HepG2 (cell line): ENCODE measurements around the gene PIM3. TPM values are rescaled to one million over a fixed set of nuclear protein-coding genes. Genes with fewer than 3 reads are reported as not detected.

Experiments used
- ATAC-seq: fragments of 200-7000 bp; cut with Tn5 transposase; 3 replicates; pipeline ENCODE4 v1.9.1; 2020; ENCODE audit warnings: mild to moderate bottlenecking, moderate library complexity
- BruUV-seq: library from RNA; stranded (reverse); fragments of 400-500 nt; replicated peaks from 2 replicates; lab custom pipeline; 2021; lab: Mats Ljungman, UMichigan
- CTCF ChIA-PET: fragments of 300-600 bp; formaldehyde crosslinking; extraction: SDS; loops from one replicate; lab custom pipeline; 2021; ENCODE audit warnings: low total read pairs, inconsistent platforms, low intra/inter-chr PET ratio; lab: Yijun Ruan, JAX
- POLR2A ChIA-PET: fragments of 350-600 bp; sonication (Branson Sonifier 250); formaldehyde crosslinking; loops from one replicate; lab custom pipeline; 2020; ENCODE audit warnings: antibody characterized with exemption, inconsistent platforms; lab: Yijun Ruan, JAX
- DNase-seq: peaks from one replicate; pipeline ENCODE4 v3.0.0-alpha.2; 2015; ENCODE audit warnings: low spot score
- FAIRE-seq: peaks from 3 replicates; lab custom pipeline; 2011; peaks lifted over from hg19 to GRCh38; lab: Jason Lieb, UNC
- H2AFZ ChIP-seq: one replicate; pipeline ENCODE4 v1.6.1; 2011; ENCODE audit warnings: low read length, inconsistent platforms
- H3K27ac ChIP-seq: fragments of 300-600 bp; 3 replicates; pipeline ENCODE4 v1.8.0; 2011; ENCODE audit warnings: mixed run types, mild to moderate bottlenecking, mixed read lengths, low read length, inconsistent platforms; ENCODE audit not compliant: insufficient read depth; ENCODE audit errors: extremely low read length
- H3K27me3 ChIP-seq, 2 experiments: fragments of 200-600 bp in 1 of 2; 2 replicates in 1 of 2; 3 replicates in 1 of 2; pipeline versions ENCODE4 v1.6.0 to v1.8.0; 2011; ENCODE audit warnings: low read length in 2 of 2, mild to moderate bottlenecking in 2 of 2, moderate library complexity in 2 of 2, inconsistent platforms in 1 of 2; ENCODE audit not compliant: insufficient read depth in 2 of 2, control insufficient read depth in 1 of 2
- H3K36me3 ChIP-seq, 2 experiments: fragments of 200-600 bp in 1 of 2; replicated peaks in 1 of 2; 2 replicates in 1 of 2; 3 replicates in 1 of 2; pipeline versions ENCODE4 v1.5.1 to v1.8.0; 2011; ENCODE audit warnings: low read length in 2 of 2, inconsistent platforms in 1 of 2; ENCODE audit not compliant: insufficient read depth in 2 of 2, control insufficient read depth in 1 of 2
- H3K4me1 ChIP-seq: 2 replicates; pipeline ENCODE4 v1.5.1; 2012; ENCODE audit warnings: low read length, inconsistent platforms; ENCODE audit not compliant: insufficient read depth
- H3K4me2 ChIP-seq: 2 replicates; pipeline ENCODE4 v1.6.0; 2011; ENCODE audit warnings: low read depth, low read length, inconsistent platforms
- H3K4me3 ChIP-seq, 3 experiments: fragments of 200-600 bp in 1 of 3; sonication (generic), shearing (Covaris generic) in 1 of 3; replicated peaks in 1 of 3; 2 replicates each; pipeline ENCODE4 v1.5.1; 2011 to 2016; ENCODE audit warnings: low read length in 3 of 3, inconsistent platforms in 2 of 3, low read depth in 2 of 3, mild to moderate bottlenecking in 2 of 3, control low read depth in 1 of 3, mixed read lengths in 1 of 3; ENCODE audit not compliant: insufficient read depth in 1 of 3
- H3K79me2 ChIP-seq: one replicate; pipeline ENCODE4 v1.6.1; 2011; ENCODE audit warnings: low read length, inconsistent platforms; ENCODE audit not compliant: insufficient read depth
- H3K9ac ChIP-seq: 2 replicates; pipeline ENCODE4 v1.6.0; 2011; ENCODE audit warnings: mild to moderate bottlenecking, low read depth, low read length, inconsistent platforms; ENCODE audit not compliant: insufficient read depth
- H3K9me3 ChIP-seq: 2 replicates; pipeline ENCODE4 v1.5.1; 2012; ENCODE audit warnings: mild to moderate bottlenecking, low read length
- H4K20me1 ChIP-seq: 2 replicates; pipeline ENCODE4 v1.6.0; 2011; ENCODE audit warnings: inconsistent platforms, mild to moderate bottlenecking, low read length, moderate library complexity; ENCODE audit not compliant: insufficient read depth
- ATM ChIP-seq: fragments of 450-650 bp; IDR thresholded peaks from 2 replicates; pipeline ENCODE4 v1.7.1; 2017; ENCODE audit warnings: mild to moderate bottlenecking, borderline replicate concordance
- ETS1 ChIP-seq: sonication (generic); formaldehyde crosslinking; IDR thresholded peaks from 2 replicates; pipeline ENCODE4 v1.4.0; 2020; ENCODE audit warnings: missing genetic modification reagents
- HNF1A ChIP-seq, 2 experiments: sonication (generic) in 1 of 2; formaldehyde crosslinking in 1 of 2; IDR thresholded peaks; 2 replicates each; pipeline versions ENCODE4 v1.4.0 to v1.6.1; 2016 to 2020; ENCODE audit warnings: borderline replicate concordance in 1 of 2, low read depth in 1 of 2, mild to moderate bottlenecking in 1 of 2, missing genetic modification reagents in 1 of 2
- HNRNPLL ChIP-seq: fragments of 200-400 bp; formaldehyde crosslinking; IDR thresholded peaks from 2 replicates; pipeline ENCODE4 v1.6.1; 2017; ENCODE audit warnings: mild to moderate bottlenecking, low read depth, low read length; ENCODE audit not compliant: poor library complexity, severe bottlenecking
- LRRFIP1 ChIP-seq: sonication (generic); formaldehyde crosslinking; conservative IDR thresholded peaks from 2 replicates; pipeline ENCODE4 v1.4.0; 2020; ENCODE audit warnings: missing genetic modification reagents
- MAF1 ChIP-seq: sonication (generic); formaldehyde crosslinking; IDR thresholded peaks from 2 replicates; pipeline ENCODE4 v1.5.0; 2020; ENCODE audit warnings: missing genetic modification reagents, borderline replicate concordance
- NCOA5 ChIP-seq: sonication (generic); formaldehyde crosslinking; IDR thresholded peaks from 2 replicates; pipeline ENCODE4 v1.4.0; 2020; ENCODE audit warnings: missing genetic modification reagents
- ZKSCAN1 ChIP-seq: fragments of 150-350 bp; IDR thresholded peaks from 2 replicates; pipeline ENCODE4 v1.6.1; 2014; ENCODE audit warnings: low read length
- ZMYM4 ChIP-seq: sonication (generic); formaldehyde crosslinking; IDR thresholded peaks from 2 replicates; pipeline ENCODE4 v1.8.1; 2023; ENCODE audit warnings: mild to moderate bottlenecking, missing genetic modification reagents
- ZNF432 ChIP-seq: sonication (generic); formaldehyde crosslinking; IDR thresholded peaks from 2 replicates; pipeline ENCODE4 v1.5.0; 2020; ENCODE audit warnings: missing genetic modification reagents, mild to moderate bottlenecking, borderline replicate concordance
- ZNF607 ChIP-seq: sonication (generic); formaldehyde crosslinking; IDR thresholded peaks from 2 replicates; pipeline ENCODE4 v1.5.1; 2020; ENCODE audit warnings: missing genetic modification reagents, mild to moderate bottlenecking, borderline replicate concordance
- ZSCAN22 ChIP-seq: sonication (generic); formaldehyde crosslinking; IDR thresholded peaks from 2 replicates; pipeline ENCODE4 v1.4.0; 2020; ENCODE audit warnings: mild to moderate bottlenecking, missing genetic modification reagents
- ZSCAN30 ChIP-seq: sonication (generic); formaldehyde crosslinking; IDR thresholded peaks from 2 replicates; pipeline ENCODE4 v1.5.0; 2020; ENCODE audit warnings: mild to moderate bottlenecking, missing genetic modification reagents
- ZSCAN9 ChIP-seq: IDR thresholded peaks from 2 replicates; pipeline ENCODE4 v1.6.1; 2016; ENCODE audit warnings: borderline replicate concordance
- WGBS: methylation state at CpG from one replicate; pipeline ENCODE4 v1.1.6; 2017; ENCODE audit warnings: low lambda C conversion rate; 5-methylcytosine and 5-hydroxymethylcytosine counted together
- in situ Hi-C: cut with HindIII; loops from 2 replicates; pipeline ENCODE4 v1.10.0; 2017; ENCODE audit warnings: low pct_unique_long_range_greater_than_20kb; ENCODE audit not compliant: extremely low pct_ligation_motif_present
- intact Hi-C: fragments of 100-400 bp; cut with micrococcal nuclease; formaldehyde crosslinking; loops from one replicate; pipeline ENCODE4 v1.10.0; 2022; ENCODE audit not compliant: unreplicated experiment
- polyA plus RNA-seq, 8 experiments: library from polyadenylated mRNA; depleted of rRNA in 3 of 8; stranded (reverse) in 7 of 8; unstranded in 1 of 8; fragments of >200 nt; fragmentation: Illumina TruSeq in 4 of 8; extraction: Trizol in 4 of 8; gene quantifications; 2 replicates each; pipeline versions ENCODE4 v1.2.1 to v1.2.3, GENCODE V29; 2011 to 2016; ENCODE audit warnings: low read depth in 4 of 8, missing spikeins in 1 of 8, mixed read lengths in 1 of 8; ENCODE audit not compliant: insufficient read depth in 1 of 8
- total RNA-seq, 5 experiments: library from RNA; depleted of rRNA; stranded (reverse); fragments of >200 nt; fragmentation: Illumina TruSeq; extraction: Trizol; gene quantifications; 2 replicates each; pipeline ENCODE4 v1.2.3, GENCODE V29; 2016; ENCODE audit warnings: low read depth in 1 of 5

PIM3 gene
- total and polyA plus RNA-seq, 2 of the 13 experiments (the other 11 are each of a cell fraction or from before 2014, with no cell fraction given) = 21.6 to 31.2 TPM

- BruUV-seq = no TSS peak
- TF ChIP-seq ZSCAN22 (CRISPR knock-in tag) (no peak), ZKSCAN1 (no peak), LRRFIP1 (CRISPR knock-in tag) (no peak), ATM (no peak), MAF1 (no peak), ZNF607 (CRISPR knock-in tag) (no peak), ZMYM4 (no peak), HNRNPLL (no peak), HNF1A (IDR thresholded peaks at IDR 0.05; ENCODE audit: low read depth) (no peak), HNF1A (CRISPR knock-in tag; IDR thresholded peaks at IDR 0.05; ENCODE audit: borderline replicate concordance) (no peak), ETS1 (CRISPR knock-in tag) (no peak), ZNF432 (CRISPR knock-in tag) (no peak), ZSCAN30 (no peak), NCOA5 (CRISPR knock-in tag) (no peak), ZSCAN9 (CRISPR knock-in tag) (no peak)
These were observed 46.5 kb downstream of the PIM3 start for GRCh38 chr22:50007057-50007511.

More at GRCh38 chr22:50007057-50007511, 46.5 kb downstream of the PIM3 start:
- in situ Hi-C loops = no loop called here
- Histone ChIP-seq H4K20me1 (no peaks in the 10 kb centered on the region), H3K4me2 (no peak overlapping the region), H2AFZ (no peak overlapping the region), H3K4me3 (no peak overlapping the region), H3K79me2 (no peaks in the 10 kb centered on the region), H3K27me3 (peaks cover 17 to 41% of the 10 kb centered on the region in 2 experiments), H3K36me3 (no peaks in the 10 kb centered on the region), H3K9ac (no peak overlapping the region), H3K4me1 (peaks cover 13% of the 10 kb centered on the region), H3K27ac (no peak overlapping the region), H3K9me3 (no peaks in the 10 kb centered on the region)
- CTCF ChIA-PET = no interaction called here
- ATAC-seq (no peak), FAIRE-seq (no peak), DNase-seq (no peak)
- 73% methylated on average over 3 of the region's 3 CpGs for WGBS
- intact Hi-C loops = no loop called here
- POLR2A ChIA-PET = no interaction called here
